Liver (tissue), 2 donors: ENCODE data around the gene ERICH4.

ENCODE experiments used
- GABPA ChIP-seq, 2 donors: IDR thresholded peaks in 1 of 2; conservative IDR thresholded peaks in 1 of 2; 2 replicates each; pipeline ENCODE4 v1.6.1; 2016; ENCODE audit warnings: antibody characterized with exemption in 2 of 2, mild to moderate bottlenecking in 1 of 2, moderate library complexity in 1 of 2
- TAF1 ChIP-seq: conservative IDR thresholded peaks from 2 replicates; pipeline ENCODE4 v1.6.1; 2016; ENCODE audit warnings: antibody characterized with exemption, mild to moderate bottlenecking
- donor health status: healthy.

- TF ChIP-seq GABPA (IDR thresholded peaks at IDR 0.05 in 1 of 2, conservative IDR thresholded peaks at IDR 0.05 in 1 of 2) (no peak), TAF1 (no peak)
These were observed 20.0 kb upstream of the ERICH4 start for GRCh38 chr19:41422955-41423354.
